ENCODE data around the gene CCDC88A. TPM values are rescaled to one million over a fixed set of nuclear protein-coding genes. Genes with fewer than 3 reads are reported as not detected.

The CCDC88A gene
- total RNA-seq, 1 experiment from 2014 or later: 27.2 TPM

DNA sequence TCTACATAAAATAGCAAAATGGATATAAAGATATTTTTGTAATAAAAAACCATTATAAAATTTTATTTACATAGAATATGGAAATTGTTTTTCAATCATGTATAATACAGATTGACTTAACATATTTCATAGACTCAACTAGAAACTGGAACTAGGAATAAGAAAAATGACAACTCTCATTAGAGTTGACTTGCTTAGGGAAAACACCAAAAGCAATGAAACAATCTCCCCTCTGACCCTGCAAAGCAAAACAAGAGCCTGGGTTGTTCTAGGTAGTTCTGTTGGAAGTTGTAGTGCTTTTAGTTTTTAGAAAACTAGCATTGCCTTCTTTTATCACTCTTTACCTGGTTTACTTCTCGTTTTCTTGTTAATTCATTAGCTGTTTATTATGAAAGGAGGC lies 118.4 kb downstream of the CCDC88A start:
- RAD21 ChIA-PET (ENCODE audit: low non-redundant PET in 1 of 2, low total read pairs in 2 of 2, uncharacterized antibody in 2 of 2, unreplicated experiment in 2 of 2): no interaction called here
- ATAC-seq: no peak

More for the DNA sequence above, 118.4 kb downstream of the CCDC88A start:
- Histone ChIP-seq H3K4me3 (replicated peaks in 1 of 2; ENCODE audit: low read depth in 1 of 2, low read length in 2 of 2) (no peak overlapping the region), H4K20me1 (ENCODE audit: insufficient read depth) (no peaks in the 10 kb centered on the region), H3K4me1 (ENCODE audit: control insufficient read depth in 1 of 2, insufficient read depth in 2 of 2, low read length in 2 of 2) (no peaks in the 10 kb centered on the region), H3K36me3 (ENCODE audit: control insufficient read depth in 1 of 2, insufficient read depth in 2 of 2, low read length in 2 of 2) (peaks cover 0 to 2% of the 10 kb centered on the region in 2 experiments; a peak in 1 of 4 replicates), H3K9me3 (ENCODE audit: control insufficient read depth in 1 of 2, insufficient read depth in 1 of 2, low read depth in 1 of 2, low read length in 2 of 2) (no peaks in the 10 kb centered on the region), H3K9ac (ENCODE audit: low read length) (no peak overlapping the region), H2AFZ (ENCODE audit: low read depth, low read length, poor library complexity, severe bottlenecking) (no peak overlapping the region), H3K9me2 (ENCODE audit: insufficient read depth) (no peaks in the 10 kb centered on the region), H3K4me2 (ENCODE audit: low read length) (no peak overlapping the region), H3K27me3 (ENCODE audit: insufficient read depth, low read length) (no peaks in the 10 kb centered on the region), H3K79me2 (ENCODE audit: insufficient read depth, low read length) (no peaks in the 10 kb centered on the region), H3K27ac (ENCODE audit: low read depth, low read length) (no peak overlapping the region)
- intact Hi-C loops (cut with micrococcal nuclease): no loop called here
- no peak for TF ChIP-seq CEBPB (IDR thresholded peaks at IDR 0.05; ENCODE audit: low read depth)
- no peak for TF ChIP-seq ZNF274 (IDR thresholded peaks at IDR 0.05; ENCODE audit: low read depth, low read length)
- TF ChIP-seq FOSL1 (IDR thresholded peaks at IDR 0.05; ENCODE audit: low read depth): no peak
- TF ChIP-seq, protein P1, sequence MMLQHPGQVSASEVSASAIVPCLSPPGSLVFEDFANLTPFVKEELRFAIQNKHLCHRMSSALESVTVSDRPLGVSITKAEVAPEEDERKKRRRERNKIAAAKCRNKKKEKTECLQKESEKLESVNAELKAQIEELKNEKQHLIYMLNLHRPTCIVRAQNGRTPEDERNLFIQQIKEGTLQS (IDR thresholded peaks at IDR 0.05): no peak
- no peak for TF ChIP-seq EGR1 (IDR thresholded peaks at IDR 0.05; ENCODE audit: low read depth)
- TF ChIP-seq, protein P2, sequence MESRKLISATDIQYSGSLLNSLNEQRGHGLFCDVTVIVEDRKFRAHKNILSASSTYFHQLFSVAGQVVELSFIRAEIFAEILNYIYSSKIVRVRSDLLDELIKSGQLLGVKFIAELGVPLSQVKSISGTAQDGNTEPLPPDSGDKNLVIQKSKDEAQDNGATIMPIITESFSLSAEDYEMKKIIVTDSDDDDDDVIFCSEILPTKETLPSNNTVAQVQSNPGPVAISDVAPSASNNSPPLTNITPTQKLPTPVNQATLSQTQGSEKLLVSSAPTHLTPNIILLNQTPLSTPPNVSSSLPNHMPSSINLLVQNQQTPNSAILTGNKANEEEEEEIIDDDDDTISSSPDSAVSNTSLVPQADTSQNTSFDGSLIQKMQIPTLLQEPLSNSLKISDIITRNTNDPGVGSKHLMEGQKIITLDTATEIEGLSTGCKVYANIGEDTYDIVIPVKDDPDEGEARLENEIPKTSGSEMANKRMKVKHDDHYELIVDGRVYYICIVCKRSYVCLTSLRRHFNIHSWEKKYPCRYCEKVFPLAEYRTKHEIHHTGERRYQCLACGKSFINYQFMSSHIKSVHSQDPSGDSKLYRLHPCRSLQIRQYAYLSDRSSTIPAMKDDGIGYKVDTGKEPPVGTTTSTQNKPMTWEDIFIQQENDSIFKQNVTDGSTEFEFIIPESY (IDR thresholded peaks at IDR 0.05; ENCODE audit: extremely low read depth, insufficient replicate concordance, low read length): no peak
- no peak for TF ChIP-seq ELF1 (IDR thresholded peaks at IDR 0.05; ENCODE audit: borderline replicate concordance, low read depth)
- no peak for TF ChIP-seq EZH2phosphoT487 (IDR thresholded peaks at IDR 0.05; ENCODE audit: borderline replicate concordance)
- no peak for TF ChIP-seq JUND (IDR thresholded peaks at IDR 0.05)
- no peak for TF ChIP-seq CBX3 (IDR thresholded peaks at IDR 0.05; ENCODE audit: low read depth)
- TF ChIP-seq POLR2A (IDR thresholded peaks at IDR 0.05; ENCODE audit: borderline replicate concordance, extremely low read depth, insufficient read depth, insufficient read length): no peak
- TF ChIP-seq, protein P3, sequence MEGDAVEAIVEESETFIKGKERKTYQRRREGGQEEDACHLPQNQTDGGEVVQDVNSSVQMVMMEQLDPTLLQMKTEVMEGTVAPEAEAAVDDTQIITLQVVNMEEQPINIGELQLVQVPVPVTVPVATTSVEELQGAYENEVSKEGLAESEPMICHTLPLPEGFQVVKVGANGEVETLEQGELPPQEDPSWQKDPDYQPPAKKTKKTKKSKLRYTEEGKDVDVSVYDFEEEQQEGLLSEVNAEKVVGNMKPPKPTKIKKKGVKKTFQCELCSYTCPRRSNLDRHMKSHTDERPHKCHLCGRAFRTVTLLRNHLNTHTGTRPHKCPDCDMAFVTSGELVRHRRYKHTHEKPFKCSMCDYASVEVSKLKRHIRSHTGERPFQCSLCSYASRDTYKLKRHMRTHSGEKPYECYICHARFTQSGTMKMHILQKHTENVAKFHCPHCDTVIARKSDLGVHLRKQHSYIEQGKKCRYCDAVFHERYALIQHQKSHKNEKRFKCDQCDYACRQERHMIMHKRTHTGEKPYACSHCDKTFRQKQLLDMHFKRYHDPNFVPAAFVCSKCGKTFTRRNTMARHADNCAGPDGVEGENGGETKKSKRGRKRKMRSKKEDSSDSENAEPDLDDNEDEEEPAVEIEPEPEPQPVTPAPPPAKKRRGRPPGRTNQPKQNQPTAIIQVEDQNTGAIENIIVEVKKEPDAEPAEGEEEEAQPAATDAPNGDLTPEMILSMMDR (IDR thresholded peaks at IDR 0.05 in 2 of 3, conservative IDR thresholded peaks at IDR 0.05 in 1 of 3; ENCODE audit: borderline replicate concordance in 1 of 3, insufficient read depth in 1 of 3, low read depth in 2 of 3, low read length in 2 of 3): no peak
- TF ChIP-seq, protein P4, sequence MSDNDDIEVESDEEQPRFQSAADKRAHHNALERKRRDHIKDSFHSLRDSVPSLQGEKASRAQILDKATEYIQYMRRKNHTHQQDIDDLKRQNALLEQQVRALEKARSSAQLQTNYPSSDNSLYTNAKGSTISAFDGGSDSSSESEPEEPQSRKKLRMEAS (IDR thresholded peaks at IDR 0.05): no peak
- TF ChIP-seq ZFX (IDR thresholded peaks at IDR 0.05): no peak
- no peak for TF ChIP-seq TCF7L2 (IDR thresholded peaks at IDR 0.05; ENCODE audit: borderline replicate concordance, extremely low read depth, insufficient read depth, insufficient read length)
- TF ChIP-seq SIN3A (IDR thresholded peaks at IDR 0.05; ENCODE audit: low read depth): no peak
- TF ChIP-seq YY1 (IDR thresholded peaks at IDR 0.05; ENCODE audit: extremely low read depth, insufficient replicate concordance, low read depth, low read length): no peak
- no peak for TF ChIP-seq RAD21 (IDR thresholded peaks at IDR 0.05; ENCODE audit: low read depth)
- CTCF ChIA-PET: no interaction called here
- POLR2A ChIA-PET: no interaction called here
- DNase-seq (ENCODE audit: low read depth, low spot score): no peak
- BruUV-seq (replicated peaks): no TSS peak

All from HCT116 (cell line).